NCI-H2171 treated with DMSO at 0.1 percent for 48 hours (cell line): ENCODE data around the gene VWA2.

Source experiments
- DNase-seq: peaks from one replicate; lab custom pipeline; 2025; lab: John Stamatoyannopoulos, UW

Gene VWA2

GRCh38 chr10:114278140-114278883, 39.3 kb downstream of the VWA2 start:
- no peak for DNase-seq

- DNase-seq = no peak
These were observed 39.8 kb downstream of the VWA2 start for GRCh38 chr10:114278884-114279191.

GRCh38 chr10:114279289-114279688, 40.2 kb downstream of the VWA2 start:
- no peak for DNase-seq

GRCh38 chr10:114279901-114280644, 41.0 kb downstream of the VWA2 start:
- DNase-seq = no peak

GRCh38 chr10:114281006-114281405, 42.0 kb downstream of the VWA2 start:
- no peak for DNase-seq

- DNase-seq = no peak
These were observed 42.4 kb downstream of the VWA2 start for GRCh38 chr10:114281461-114281860.

GRCh38 chr10:114282526-114282925, 43.5 kb downstream of the VWA2 start:
- no peak for DNase-seq

GRCh38 chr10:114283091-114283490, 44.0 kb downstream of the VWA2 start:
- DNase-seq = no peak

GRCh38 chr10:114283535-114284234, 44.6 kb downstream of the VWA2 start:
- DNase-seq = no peak

- DNase-seq = no peak
These were observed 45.5 kb downstream of the VWA2 start for GRCh38 chr10:114284346-114285071.

- DNase-seq = no peak
These were observed 46.9 kb downstream of the VWA2 start for GRCh38 chr10:114285961-114286441.

- no peak for DNase-seq
These were observed 47.9 kb downstream of the VWA2 start for GRCh38 chr10:114286921-114287320.

GRCh38 chr10:114288424-114289095, 49.5 kb downstream of the VWA2 start:
- DNase-seq = no peak

- DNase-seq = no peak
These were observed 50.0 kb downstream of the VWA2 start for GRCh38 chr10:114289096-114289436.

GRCh38 chr10:114290038-114290437, 51.0 kb downstream of the VWA2 start:
- DNase-seq = no peak

GRCh38 chr10:114291076-114291475, 52.0 kb downstream of the VWA2 start:
- DNase-seq = no peak

- DNase-seq = no peak
These were observed 52.5 kb downstream of the VWA2 start for GRCh38 chr10:114291516-114291915.

- DNase-seq = no peak
These were observed 54.0 kb downstream of the VWA2 start for GRCh38 chr10:114293075-114293474.

- no peak for DNase-seq
These were observed 55.5 kb downstream of the VWA2 start for GRCh38 chr10:114294549-114294948.

GRCh38 chr10:114295393-114295792, 56.3 kb downstream of the VWA2 start:
- no peak for DNase-seq

GRCh38 chr10:114297136-114297705, 58.2 kb downstream of the VWA2 start:
- no peak for DNase-seq
